Activated naive CD4-positive, alpha-beta T cell treated with Interleukin-2 at 50 U/mL for 16 hours (primary cell): Measurements from ENCODE around the gene CREB1.
A peak's percentile ranks its signal among the peaks of the same experiment; 100 is the strongest.
"Not testable (repeated sequence)": the region's sequence is repeated elsewhere in the genome, so short reads cannot be mapped to it uniquely, and the experiment has no call there.

Experiments
- DNase-seq: peaks from one replicate; pipeline ENCODE4 v3.0.0-alpha.2; 2020

The CREB1 gene

DNA sequence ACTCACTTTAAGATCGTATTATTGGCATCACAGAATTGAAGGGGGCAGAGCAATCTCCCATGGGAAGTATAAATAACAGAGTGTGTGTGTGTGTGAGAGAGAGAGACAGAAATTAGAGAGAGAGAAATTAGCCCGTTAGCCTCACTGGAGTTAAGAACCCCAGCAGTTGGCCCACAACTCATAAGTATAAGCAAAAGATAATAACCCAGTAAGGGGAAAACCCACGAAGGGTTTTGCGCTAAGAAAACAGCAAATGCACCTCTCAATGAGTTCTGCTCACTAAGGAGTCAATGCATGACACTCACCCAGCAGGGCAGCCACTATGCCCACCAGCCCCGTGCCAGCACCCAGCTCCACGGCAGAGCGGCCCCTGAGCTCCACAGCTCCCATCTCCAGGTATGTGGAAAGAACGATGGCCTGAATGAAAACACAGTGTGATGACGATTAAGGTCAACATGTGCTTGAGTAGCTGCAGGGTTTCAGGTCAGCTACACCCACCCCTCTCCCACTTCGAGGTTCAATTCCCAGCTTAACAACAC, 91.8 kb downstream of the CREB1 start:
- DNase-seq = no peak

DNA sequence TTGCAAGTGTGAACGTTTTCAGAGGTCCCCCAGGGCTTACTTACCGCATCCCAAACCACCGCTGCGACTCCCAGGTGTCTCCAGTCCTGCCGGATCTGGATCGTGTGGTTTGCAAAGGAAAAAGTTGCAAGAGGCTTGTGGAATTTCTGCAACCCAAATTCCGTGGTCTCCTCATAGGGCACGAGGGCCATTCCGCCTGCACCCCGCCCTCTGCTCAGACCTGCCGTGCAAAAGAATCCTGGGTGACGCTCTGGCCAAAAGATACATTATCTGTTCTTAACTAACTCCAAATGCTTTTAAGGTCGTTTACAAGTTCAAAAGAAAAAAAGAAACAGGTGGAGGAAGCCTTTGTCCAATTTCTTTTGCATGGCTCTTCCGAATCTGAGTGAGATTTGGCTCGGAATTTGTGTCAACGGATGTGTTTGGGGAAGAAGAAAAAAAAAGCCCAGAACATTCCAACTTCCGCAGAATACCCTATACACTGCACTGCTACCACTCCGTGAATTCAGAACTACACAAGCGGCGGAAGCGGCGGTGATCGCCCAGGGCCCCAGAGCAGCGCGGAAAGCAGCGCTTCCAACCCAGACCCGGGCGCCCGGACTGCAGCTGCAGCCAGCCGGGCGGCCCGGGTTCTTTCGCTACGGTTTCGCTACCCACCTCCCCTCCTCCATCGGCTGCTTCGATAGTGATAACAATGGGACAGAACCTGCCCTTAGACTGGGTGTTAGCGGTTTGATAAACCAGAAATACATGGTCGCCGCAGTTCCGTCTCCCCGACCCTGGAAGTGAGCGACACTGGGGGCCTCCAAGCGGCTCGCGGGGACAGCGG, 94.6 kb downstream of the CREB1 start:
- DNase-seq = peak; percentile 64

DNA sequence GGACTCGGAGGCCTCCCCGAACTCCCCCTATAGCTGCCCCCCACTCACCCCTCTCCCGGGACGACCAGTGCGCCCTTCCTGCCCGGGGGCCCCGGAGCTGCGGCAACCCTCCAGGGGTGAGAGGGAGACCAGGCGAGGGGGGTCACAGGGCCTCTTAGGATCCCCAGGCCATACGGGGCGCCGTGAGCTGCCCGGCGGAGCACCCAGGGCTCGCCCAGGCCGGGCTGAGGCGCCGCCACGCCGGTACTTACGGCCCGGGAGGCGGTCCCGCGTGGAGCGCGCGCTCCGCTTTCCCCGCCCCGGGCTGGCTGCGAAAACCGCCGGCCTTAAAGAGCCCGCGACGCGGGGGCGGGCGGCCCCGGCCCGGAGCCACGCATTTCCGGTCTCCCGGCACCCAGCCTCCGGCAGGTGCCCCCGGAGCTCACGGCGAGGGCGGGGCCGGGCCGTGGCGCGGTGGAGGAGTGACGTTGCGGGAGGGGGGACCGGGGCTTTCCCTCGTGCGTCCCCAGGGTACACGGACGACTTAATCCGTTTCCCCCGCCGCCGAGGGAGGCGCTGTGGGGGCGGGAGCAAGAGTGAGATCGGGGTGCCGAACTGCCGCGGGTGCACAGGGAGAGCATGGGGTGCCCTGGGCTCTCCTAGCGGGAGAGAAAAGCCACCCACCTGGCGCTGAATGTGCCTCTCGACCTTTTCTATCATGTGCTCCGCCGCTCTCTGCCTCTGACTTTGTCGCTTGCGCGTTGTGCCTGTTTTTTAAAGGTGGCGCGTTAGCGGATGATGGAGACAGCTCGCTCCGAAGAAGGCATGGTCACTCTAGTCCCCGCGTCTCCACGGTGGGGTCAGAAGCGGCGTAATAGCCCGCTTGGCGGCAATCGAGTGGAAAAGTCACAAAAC, 95.5 kb downstream of the CREB1 start, which contains the start of gene METTL21A:
Gene METTL21A (minus strand): TSS at position 381 of the 894 bp plus-strand sequence. CDS start 1,019 bp downstream, outside the sequence.
- peak; percentile 95 for DNase-seq

DNA sequence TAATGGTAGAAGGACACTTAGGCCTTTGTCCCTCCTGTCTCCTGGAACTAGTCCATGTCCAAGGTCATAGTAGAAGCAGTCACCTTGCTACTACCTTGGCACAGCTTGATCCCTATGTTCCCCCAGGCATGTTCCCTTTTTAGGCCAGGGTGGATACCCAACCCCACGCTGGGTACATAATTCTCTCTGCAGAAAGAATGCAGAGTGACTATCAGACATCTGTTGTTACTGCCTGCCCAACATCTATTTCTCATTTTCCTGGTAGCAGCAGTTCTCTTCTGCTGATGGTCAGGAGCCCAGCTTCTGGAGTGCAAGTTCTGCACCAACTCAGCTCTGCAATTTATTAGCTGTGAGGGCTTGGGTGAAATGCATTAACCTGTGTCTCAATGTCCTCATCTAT, 99.8 kb downstream of the CREB1 start:
- no peak for DNase-seq

DNA sequence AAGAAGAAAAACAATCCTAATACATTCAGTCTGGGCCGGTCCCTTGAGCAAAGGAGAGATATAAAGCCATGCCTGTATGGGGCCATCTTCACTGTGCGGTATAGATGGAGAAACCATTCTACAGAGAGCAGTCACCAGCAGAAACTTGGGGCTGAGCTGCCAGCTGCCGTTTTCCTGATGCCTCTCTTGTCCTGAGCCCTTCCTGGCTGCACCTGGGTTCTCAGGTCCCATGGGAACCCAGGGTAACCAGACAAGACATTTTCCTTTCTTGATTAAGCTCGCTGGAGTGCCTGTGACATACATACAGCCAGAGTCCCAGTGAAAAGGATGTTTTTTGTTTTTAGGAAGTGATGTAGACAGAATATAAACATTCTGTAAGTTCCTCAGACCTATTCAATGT, 100.7 kb downstream of the CREB1 start:
- DNase-seq = no peak

DNA sequence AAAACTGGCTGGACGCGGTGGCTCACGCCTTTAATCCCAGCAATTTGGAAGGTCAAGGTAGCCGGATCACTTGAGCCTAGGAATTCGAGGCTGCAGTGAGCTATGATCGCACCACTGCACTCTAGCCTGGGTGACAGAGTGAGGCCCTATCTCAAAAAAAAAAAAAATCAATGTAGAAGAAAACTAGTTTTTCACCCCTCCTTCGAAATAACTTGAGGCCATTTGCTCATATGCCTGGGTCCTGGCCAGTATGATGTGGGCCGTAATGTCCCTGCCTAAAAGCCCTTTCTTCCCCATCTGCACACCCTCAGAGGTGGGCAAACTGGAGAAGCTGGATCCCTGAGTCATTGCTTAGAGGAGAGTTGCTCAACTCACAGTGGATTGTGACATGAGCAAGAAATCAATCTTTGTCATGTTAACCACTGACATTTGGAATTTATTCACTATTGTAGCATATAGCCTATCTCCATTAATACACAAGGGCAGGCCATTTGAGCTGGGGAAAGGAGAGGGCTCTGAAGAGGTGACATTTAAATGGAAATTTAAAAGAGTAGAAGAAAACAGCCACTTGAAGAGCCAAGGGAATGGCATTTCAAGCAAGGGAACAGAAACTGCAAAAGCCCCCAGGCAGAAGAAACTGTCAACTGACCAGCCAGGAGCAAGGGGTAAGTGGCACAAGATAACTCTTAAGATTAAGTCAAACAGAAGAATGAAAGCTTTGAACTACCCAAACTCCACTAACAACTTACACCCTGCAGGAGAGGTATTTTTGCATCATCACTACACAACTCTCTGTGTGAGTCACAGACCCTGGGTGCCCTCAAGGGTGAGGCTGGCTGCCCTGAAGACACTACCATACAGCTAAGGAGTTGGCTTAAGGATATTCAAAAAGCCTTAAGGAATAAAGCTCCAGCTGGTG, 103.1 kb downstream of the CREB1 start:
- DNase-seq = no peak

DNA sequence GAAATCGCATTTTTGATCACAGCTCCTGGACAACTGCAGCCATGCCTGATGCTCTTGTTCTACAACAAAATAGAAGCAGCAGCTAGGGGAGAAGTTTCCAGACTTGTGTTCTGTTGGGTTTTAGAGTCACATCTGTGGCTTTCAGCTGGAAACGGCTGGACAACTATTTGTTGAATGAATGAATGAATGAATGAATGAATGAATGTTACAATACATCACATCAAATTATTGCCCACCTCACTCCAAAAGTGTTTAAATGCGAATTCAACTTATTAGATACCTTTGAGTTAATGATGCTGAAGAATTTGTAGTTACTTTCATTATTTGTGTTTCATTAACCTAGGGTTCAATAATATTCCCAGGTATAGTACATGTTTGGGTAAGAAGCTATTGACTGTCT, 103.9 kb downstream of the CREB1 start:
- no peak for DNase-seq

DNA sequence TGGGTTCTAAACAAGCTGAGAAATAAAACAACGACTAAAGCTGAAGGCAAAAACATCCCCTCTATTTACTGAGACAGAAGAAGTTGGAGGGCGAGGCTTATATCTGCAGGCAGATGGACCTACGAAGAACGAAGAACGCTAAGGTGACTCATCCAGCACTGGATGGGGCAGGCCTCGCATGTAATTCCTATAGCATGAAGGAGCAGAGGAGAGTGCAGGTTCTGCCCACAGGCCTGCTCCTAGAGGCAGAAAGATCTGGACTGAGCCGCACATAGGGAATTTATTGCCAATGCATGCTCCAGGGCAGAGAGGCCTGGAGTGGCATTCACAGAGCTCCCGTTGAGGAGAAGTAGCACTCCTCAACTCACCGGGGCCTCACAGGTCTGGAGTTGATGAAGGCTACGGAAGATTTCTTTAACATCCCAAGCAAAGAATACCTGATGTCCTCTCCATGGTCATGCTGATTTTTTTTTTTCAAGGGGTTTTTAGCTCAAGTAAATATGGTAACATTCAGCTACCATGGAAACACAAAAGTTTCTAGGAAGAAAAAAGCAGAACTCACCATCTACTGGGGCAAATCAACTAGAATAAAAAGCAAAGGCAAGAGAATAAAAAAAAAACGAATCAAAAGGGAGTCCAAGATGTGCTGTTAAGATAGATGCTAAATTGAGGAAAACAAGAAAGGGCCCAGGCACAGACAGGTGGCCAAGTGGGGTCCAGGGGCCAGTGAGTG, 105.9 kb downstream of the CREB1 start:
- no peak for DNase-seq

DNA sequence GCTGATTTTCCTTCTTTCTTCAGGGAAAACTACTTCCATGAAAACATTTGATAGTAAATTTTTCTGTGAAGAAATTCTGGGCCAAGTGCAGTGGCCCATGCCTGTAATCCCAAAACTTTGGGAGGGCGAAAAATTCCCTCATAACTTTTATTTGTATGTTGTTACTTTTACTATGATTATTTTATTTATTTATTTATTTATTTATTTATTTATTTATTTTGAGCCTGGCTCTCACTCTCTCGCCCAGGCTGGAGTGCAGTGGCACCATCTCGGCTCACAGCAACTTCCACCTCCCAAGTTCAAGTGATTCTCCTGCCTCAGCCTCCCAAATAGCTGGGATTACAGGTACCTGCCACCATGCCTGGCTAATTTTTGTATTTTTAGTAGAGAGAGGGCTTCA, 109.5 kb downstream of the CREB1 start:
- DNase-seq = not testable (repeated sequence)

DNA sequence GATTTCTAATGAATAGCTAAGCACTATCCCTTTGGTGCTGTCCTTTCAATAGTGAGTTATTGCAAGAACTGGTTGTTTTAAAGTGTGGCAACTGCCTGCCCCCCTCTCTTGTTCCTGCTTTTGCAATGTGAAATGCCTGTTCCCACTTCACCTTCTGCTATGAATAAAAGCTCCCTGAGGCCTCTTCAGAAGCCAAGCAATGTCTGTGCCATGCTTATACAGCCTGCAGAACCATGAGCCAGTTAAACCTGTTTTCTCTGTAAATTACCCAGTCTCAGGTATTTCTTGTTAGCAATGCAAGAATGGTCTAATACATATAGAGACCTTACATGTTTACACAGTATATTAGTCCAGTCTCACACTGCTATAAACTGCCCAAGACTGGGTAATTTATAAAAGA, 110.4 kb downstream of the CREB1 start:
- DNase-seq = no peak

DNA sequence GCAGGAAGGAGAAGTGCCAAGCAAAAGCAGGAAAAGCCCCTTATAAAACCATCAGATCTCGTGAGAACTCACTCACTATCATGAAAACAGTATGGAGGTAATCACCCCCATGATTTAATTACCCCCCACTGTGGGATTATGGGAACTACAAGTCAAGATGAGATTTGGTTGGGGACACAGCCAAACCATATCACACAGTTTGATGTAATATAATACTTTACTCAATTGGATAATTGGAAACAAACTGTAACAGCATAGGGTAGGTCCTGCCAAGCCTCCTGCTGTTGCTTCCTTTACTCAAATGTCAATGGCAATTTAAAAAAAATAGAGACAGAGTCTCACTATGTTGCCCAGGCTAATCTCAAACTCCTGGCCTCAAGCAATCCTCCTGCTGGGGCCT, 110.9 kb downstream of the CREB1 start:
- DNase-seq = no peak

DNA sequence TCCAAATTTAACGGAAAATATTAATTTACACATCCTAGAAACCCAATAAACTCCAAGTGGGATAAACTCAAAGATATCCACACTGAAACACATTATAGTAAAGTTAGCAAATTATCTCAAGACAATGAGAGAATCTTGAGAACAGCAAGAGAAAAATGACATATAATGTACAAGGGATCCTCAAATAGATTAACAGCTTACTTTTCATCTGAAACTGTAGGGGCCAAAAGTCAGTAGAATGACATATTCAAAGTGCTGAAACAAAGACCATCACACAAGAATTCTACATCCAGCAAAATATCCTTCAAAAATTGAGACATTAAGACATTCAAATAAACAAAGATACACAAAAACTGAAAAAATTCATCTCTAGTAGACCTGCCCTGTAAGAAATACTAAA, 114.1 kb downstream of the CREB1 start:
- no peak for DNase-seq

DNA sequence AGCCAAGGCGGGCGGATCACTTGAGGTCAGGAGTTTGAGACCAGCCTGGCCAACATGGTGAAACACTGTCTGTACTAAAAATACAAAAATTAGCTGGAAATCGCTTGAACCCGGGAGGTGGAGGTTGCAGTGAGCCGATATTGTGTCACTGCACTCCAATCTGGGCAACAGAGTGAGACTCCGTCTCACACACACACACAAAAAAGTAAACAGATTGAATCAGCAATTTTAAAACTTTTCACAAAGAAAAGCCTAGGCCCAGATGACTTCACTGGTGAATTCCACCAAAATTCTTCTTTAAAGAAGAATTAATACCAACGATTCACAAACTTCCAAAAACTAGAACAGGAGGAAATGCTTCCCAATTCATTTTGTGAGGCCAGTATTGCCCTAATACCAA, 116.8 kb downstream of the CREB1 start:
- DNase-seq = not testable (repeated sequence)
